Gastrocnemius medialis (tissue), 4 donors: Measurements from ENCODE around the gene PARD3B. TPM values are rescaled to one million over a fixed set of nuclear protein-coding genes. Genes with fewer than 3 reads are reported as not detected.
"Not testable (repeated sequence)": the region's sequence is repeated elsewhere in the genome, so short reads cannot be mapped to it uniquely, and the experiment has no call there.

Source experiments
- ATAC-seq, 2 donors: fragments of 150-250 bp; one replicate each; pipeline ENCODE4 v1.9.1; 2016
- DNase-seq, 2 donors: peaks; one replicate each; pipeline ENCODE4 v3.0.0-alpha.2; 2019
- H3K27ac ChIP-seq, 4 donors: fragments of 200-600 bp; sonication (generic); 1 replicate in 1 of 4; 2 replicates in 3 of 4; pipeline ENCODE4 v1.5.1; 2016 to 2018; ENCODE audit warnings: mild to moderate bottlenecking in 2 of 4, moderate library complexity in 1 of 4
- H3K27me3 ChIP-seq, 3 donors: fragments of 200-600 bp; sonication (generic) in 2 of 3; 1 replicate in 1 of 3; 2 replicates in 2 of 3; pipeline versions ENCODE4 v1.5.1 to v1.6.0; 2016 to 2019; ENCODE audit warnings: mild to moderate bottlenecking in 1 of 3, moderate library complexity in 1 of 3
- H3K36me3 ChIP-seq, 2 donors: fragments of 200-600 bp; sonication (generic) in 1 of 2; one replicate each; pipeline ENCODE4 v1.5.1; 2017 to 2018
- H3K4me1 ChIP-seq, 2 donors: fragments of 200-600 bp; sonication (generic) in 1 of 2; one replicate each; pipeline ENCODE4 v1.5.1; 2016 to 2017; ENCODE audit warnings: mild to moderate bottlenecking in 2 of 2
- H3K4me3 ChIP-seq, 4 donors: fragments of 200-600 bp; sonication (generic) in 3 of 4; 1 replicate in 1 of 4; 2 replicates in 3 of 4; pipeline ENCODE4 v1.5.1; 2016 to 2019; ENCODE audit warnings: mild to moderate bottlenecking in 2 of 4
- H3K9me3 ChIP-seq, 3 donors: fragments of 200-600 bp; sonication (generic) in 2 of 3; 1 replicate in 1 of 3; 2 replicates in 2 of 3; pipeline ENCODE4 v1.5.1; 2016 to 2019
- CTCF ChIP-seq, 5 experiments: fragments of 450-650 bp in 3 of 5; fragments of 200-600 bp in 2 of 5; sonication (generic) in 2 of 5; IDR thresholded peaks in 4 of 5; conservative IDR thresholded peaks in 1 of 5; 1 replicate in 4 of 5; 2 replicates in 1 of 5; pipeline ENCODE4 v1.5.1; 2016 to 2019; ENCODE audit warnings: antibody characterized with exemption in 5 of 5, mild to moderate bottlenecking in 3 of 5, moderate library complexity in 3 of 5
- POLR2A ChIP-seq, 2 donors: fragments of 450-650 bp; IDR thresholded peaks; one replicate each; pipeline ENCODE4 v1.6.1; 2017; ENCODE audit warnings: antibody characterized with exemption in 2 of 2, mild to moderate bottlenecking in 2 of 2, moderate library complexity in 2 of 2
- in situ Hi-C, 4 donors: fragments of 200-750 bp; cut with MboI; loops; one replicate each; pipeline versions ENCODE4 v1.15.0 to v1.8.0; 2017; ENCODE audit warnings: low sequenced_read_pairs in 4 of 4
- intact Hi-C: fragments of 100-400 bp; cut with DNase I; formaldehyde crosslinking; loops from one replicate; pipeline ENCODE4 v1.15.1; 2023; ENCODE audit warnings: low total_unique reads
- total RNA-seq, 4 donors: library from RNA; depleted of rRNA; stranded (reverse); fragments of >200 nt; gene quantifications; one replicate each; pipeline versions ENCODE4 v1.1.0 to v1.2.3, GENCODE V29; 2016

The PARD3B gene
- total RNA-seq, 4 donors from 2014 or later, result 2.2 to 15.5 (median 4.6) TPM

DNA sequence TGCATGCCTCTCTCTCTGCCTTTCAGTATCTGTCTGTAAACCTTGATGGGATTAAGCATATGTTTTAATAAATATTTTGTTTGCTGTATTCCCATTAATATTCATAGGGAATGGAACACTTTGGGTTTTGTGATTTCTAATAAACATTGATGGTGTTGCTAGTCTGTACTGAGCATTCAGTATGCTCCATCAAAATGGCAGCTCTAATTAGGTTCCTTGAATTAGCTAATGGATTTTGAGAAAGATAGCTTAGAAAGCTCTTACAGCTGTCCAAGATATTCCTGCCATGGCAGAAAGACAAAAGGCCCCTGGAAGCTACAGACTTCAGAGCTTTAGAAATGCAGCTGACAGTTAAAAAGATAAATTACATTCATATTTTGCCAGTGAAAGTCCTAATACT, 937.8 kb downstream of the PARD3B start:
- Histone ChIP-seq H3K4me1 (no peaks in the 10 kb centered on the region), H3K27ac (no peak overlapping the region), H3K36me3 (no peaks in the 10 kb centered on the region), H3K9me3 (no peaks in the 10 kb centered on the region), H3K27me3 (no peaks in the 10 kb centered on the region), H3K4me3 (no peak overlapping the region)
- TF ChIP-seq POLR2A (IDR thresholded peaks at IDR 0.05) (no peak), CTCF (IDR thresholded peaks at IDR 0.05 in 4 of 5, conservative IDR thresholded peaks at IDR 0.05 in 1 of 5) (no peak)
- in situ Hi-C loops, result no loop called here
- intact Hi-C loops, result no loop called here
- DNase-seq (no peak), ATAC-seq (no peak)

GRCh38 chr2:205484215-205484614, 938.9 kb downstream of the PARD3B start:
- Histone ChIP-seq H3K36me3 (no peaks in the 10 kb centered on the region), H3K4me1 (no peaks in the 10 kb centered on the region), H3K9me3 (no peaks in the 10 kb centered on the region), H3K4me3 (no peak overlapping the region), H3K27me3 (no peaks in the 10 kb centered on the region), H3K27ac (no peak overlapping the region)
- in situ Hi-C loops (no loop called here), intact Hi-C loops (no loop called here)
- DNase-seq (no peak), ATAC-seq (no peak)
- TF ChIP-seq CTCF (IDR thresholded peaks at IDR 0.05 in 4 of 5, conservative IDR thresholded peaks at IDR 0.05 in 1 of 5), result no peak
- no peak for TF ChIP-seq POLR2A (IDR thresholded peaks at IDR 0.05)

GRCh38 chr2:205484764-205485163, 939.5 kb downstream of the PARD3B start:
- H3K4me3 ChIP-seq, result no peak overlapping the region
- DNase-seq (no peak), ATAC-seq (no peak)
- in situ Hi-C loops, result no loop called here
- intact Hi-C loops, result no loop called here
- H3K27ac ChIP-seq, result no peak overlapping the region
- TF ChIP-seq CTCF (IDR thresholded peaks at IDR 0.05 in 4 of 5, conservative IDR thresholded peaks at IDR 0.05 in 1 of 5), result no peak
- no peak for TF ChIP-seq POLR2A (IDR thresholded peaks at IDR 0.05)
- no peaks in the 10 kb centered on the region for H3K9me3 ChIP-seq
- H3K36me3 ChIP-seq, result no peaks in the 10 kb centered on the region
- no peaks in the 10 kb centered on the region for H3K4me1 ChIP-seq
- H3K27me3 ChIP-seq, result no peaks in the 10 kb centered on the region

- intact Hi-C loops, H3K9me3 ChIP-seq, ATAC-seq, H3K36me3 ChIP-seq, DNase-seq, H3K27ac ChIP-seq, H3K4me1 ChIP-seq, in situ Hi-C loops, H3K4me3 ChIP-seq, H3K27me3 ChIP-seq: not testable (repeated sequence)
These were observed 948.3 kb downstream of the PARD3B start for GRCh38 chr2:205493528-205493927.

DNA sequence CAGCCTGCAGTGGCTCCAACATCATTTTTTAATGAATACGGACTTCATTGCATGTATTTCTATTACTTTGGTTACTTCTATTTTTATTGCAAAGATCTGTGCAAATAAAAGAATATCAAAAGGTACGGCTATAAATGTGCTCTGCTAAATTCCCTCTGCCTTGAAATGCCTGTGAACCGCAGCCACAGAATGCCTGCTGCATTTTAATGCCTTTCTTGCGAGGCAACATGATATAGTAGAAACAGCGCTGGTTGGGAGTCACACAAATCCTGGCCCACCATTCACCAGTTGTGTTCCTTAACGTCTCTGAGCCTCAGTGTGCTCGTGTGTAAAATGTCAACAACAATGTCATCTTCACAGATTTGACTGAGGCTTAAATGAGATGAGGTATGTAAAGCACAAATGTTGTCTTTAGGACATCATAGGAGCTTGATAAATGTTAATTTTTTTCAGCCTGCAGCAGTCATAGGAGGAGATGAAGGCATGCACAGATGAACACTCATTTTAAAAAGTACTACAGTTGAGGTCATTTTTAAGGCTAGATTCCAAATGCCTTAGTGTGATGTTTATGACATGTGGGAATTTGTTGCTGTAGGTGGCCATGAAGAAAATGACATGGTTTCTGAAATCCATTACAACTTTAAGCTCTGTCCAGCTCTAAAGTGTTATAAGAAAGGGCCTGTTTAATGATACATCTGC, 949.4 kb downstream of the PARD3B start:
- H3K4me1 ChIP-seq, result no peaks in the 10 kb centered on the region
- no peaks in the 10 kb centered on the region for H3K27me3 ChIP-seq
- intact Hi-C loops, result no loop called here
- TF ChIP-seq POLR2A (IDR thresholded peaks at IDR 0.05) (no peak), CTCF (IDR thresholded peaks at IDR 0.05 in 4 of 5, conservative IDR thresholded peaks at IDR 0.05 in 1 of 5) (no peak)
- no peak overlapping the region for H3K27ac ChIP-seq
- DNase-seq (no peak), ATAC-seq (no peak)
- H3K9me3 ChIP-seq, result no peaks in the 10 kb centered on the region
- in situ Hi-C loops, result no loop called here
- no peaks in the 10 kb centered on the region for H3K36me3 ChIP-seq
- no peak overlapping the region for H3K4me3 ChIP-seq
